Memory B cell (primary cell): ENCODE results near the gene WDR20.

ENCODE experiments used
- ATAC-seq: fragments of 150-1000 bp; cut with Tn5 transposase; 2 replicates; pipeline ENCODE4 v1.10.0; 2021; ENCODE audit warnings: low read depth, mild to moderate bottlenecking, moderate library complexity
- DNase-seq, 2 donors: peaks; one replicate each; pipeline ENCODE4 v3.0.0; 2022; ENCODE audit warnings: low spot score in 2 of 2
- H3K27ac Mint-ChIP-seq: one replicate; pipeline ENCODE4 v1.8.0; 2022; ENCODE audit warnings: mild to moderate bottlenecking, moderate library complexity, mixed read lengths
- H3K27me3 Mint-ChIP-seq: one replicate; pipeline ENCODE4 v1.8.0; 2022; ENCODE audit warnings: mixed read lengths
- H3K36me3 Mint-ChIP-seq: one replicate; pipeline ENCODE4 v1.8.0; 2022; ENCODE audit warnings: mild to moderate bottlenecking, mixed read lengths
- H3K4me1 Mint-ChIP-seq: one replicate; pipeline ENCODE4 v1.8.0; 2022; ENCODE audit warnings: mixed read lengths
- H3K4me3 Mint-ChIP-seq: one replicate; pipeline ENCODE4 v1.8.0; 2022; ENCODE audit warnings: mild to moderate bottlenecking, moderate library complexity, mixed read lengths
- H3K9me3 Mint-ChIP-seq: one replicate; pipeline ENCODE4 v1.8.0; 2022; ENCODE audit warnings: mixed read lengths

Gene WDR20

GRCh38 chr14:102203382-102203781 is 63.7 kb downstream of the WDR20 start:
- H3K27me3 Mint-ChIP-seq: no peaks in the 10 kb centered on the region
- H3K4me3 Mint-ChIP-seq: no peak overlapping the region
- H3K36me3 Mint-ChIP-seq: peaks cover 39% of the 10 kb centered on the region
- DNase-seq (no peak), ATAC-seq (no peak)
- no peaks in the 10 kb centered on the region for H3K9me3 Mint-ChIP-seq
- peaks cover 19% of the 10 kb centered on the region for H3K4me1 Mint-ChIP-seq
- H3K27ac Mint-ChIP-seq: no peak overlapping the region

- no peak overlapping the region for H3K4me3 Mint-ChIP-seq
- H3K36me3 Mint-ChIP-seq: peaks cover 48% of the 10 kb centered on the region
- peaks cover 16% of the 10 kb centered on the region for H3K4me1 Mint-ChIP-seq
- H3K27me3 Mint-ChIP-seq: no peaks in the 10 kb centered on the region
- H3K27ac Mint-ChIP-seq: no peak overlapping the region
- ATAC-seq: no peak
- DNase-seq: no peak
- no peaks in the 10 kb centered on the region for H3K9me3 Mint-ChIP-seq
These were observed 65.9 kb downstream of the WDR20 start for GRCh38 chr14:102205560-102205959.

- no peaks in the 10 kb centered on the region for H3K9me3 Mint-ChIP-seq
- no peak overlapping the region for H3K27ac Mint-ChIP-seq
- no peaks in the 10 kb centered on the region for H3K27me3 Mint-ChIP-seq
- H3K4me3 Mint-ChIP-seq: no peak overlapping the region
- H3K36me3 Mint-ChIP-seq: peaks cover 47% of the 10 kb centered on the region
- H3K4me1 Mint-ChIP-seq: peaks cover 5% of the 10 kb centered on the region
- no peak for ATAC-seq
- DNase-seq: no peak
These were observed 67.2 kb downstream of the WDR20 start for GRCh38 chr14:102206918-102207317.

- Mint-ChIP-seq H3K36me3 (peaks cover 44% of the 10 kb centered on the region), H3K4me3 (no peak overlapping the region), H3K27ac (no peak overlapping the region), H3K4me1 (peaks cover 1% of the 10 kb centered on the region), H3K9me3 (no peaks in the 10 kb centered on the region), H3K27me3 (no peaks in the 10 kb centered on the region)
- ATAC-seq (no peak), DNase-seq (no peak)
These were observed 68.2 kb downstream of the WDR20 start for GRCh38 chr14:102207831-102208365.

GRCh38 chr14:102208741-102209140 is 69.0 kb downstream of the WDR20 start:
- no peak for DNase-seq
- no peak overlapping the region for H3K27ac Mint-ChIP-seq
- H3K27me3 Mint-ChIP-seq: no peaks in the 10 kb centered on the region
- H3K4me3 Mint-ChIP-seq: no peak overlapping the region
- no peaks in the 10 kb centered on the region for H3K4me1 Mint-ChIP-seq
- H3K36me3 Mint-ChIP-seq: peaks cover 43% of the 10 kb centered on the region
- no peak for ATAC-seq
- H3K9me3 Mint-ChIP-seq: no peaks in the 10 kb centered on the region

GRCh38 chr14:102209224-102209966 is 69.7 kb downstream of the WDR20 start:
- H3K4me1 Mint-ChIP-seq: no peaks in the 10 kb centered on the region
- ATAC-seq (no peak), DNase-seq (no peak)
- H3K36me3 Mint-ChIP-seq: peaks cover 40% of the 10 kb centered on the region
- H3K27ac Mint-ChIP-seq: no peak overlapping the region
- H3K4me3 Mint-ChIP-seq: no peak overlapping the region
- no peaks in the 10 kb centered on the region for H3K9me3 Mint-ChIP-seq
- H3K27me3 Mint-ChIP-seq: no peaks in the 10 kb centered on the region

- no peak overlapping the region for H3K27ac Mint-ChIP-seq
- H3K36me3 Mint-ChIP-seq: peaks cover 32% of the 10 kb centered on the region
- H3K4me1 Mint-ChIP-seq: no peaks in the 10 kb centered on the region
- no peak overlapping the region for H3K4me3 Mint-ChIP-seq
- no peaks in the 10 kb centered on the region for H3K9me3 Mint-ChIP-seq
- H3K27me3 Mint-ChIP-seq: no peaks in the 10 kb centered on the region
- ATAC-seq: no peak
- DNase-seq: no peak
These were observed 70.8 kb downstream of the WDR20 start for GRCh38 chr14:102210421-102211042.

- Mint-ChIP-seq H3K27me3 (no peaks in the 10 kb centered on the region), H3K9me3 (no peaks in the 10 kb centered on the region), H3K4me1 (no peaks in the 10 kb centered on the region), H3K36me3 (peaks cover 31% of the 10 kb centered on the region), H3K27ac (no peak overlapping the region), H3K4me3 (no peak overlapping the region)
- no peak for ATAC-seq
- no peak for DNase-seq
These were observed 71.5 kb downstream of the WDR20 start for GRCh38 chr14:102211240-102211639.

GRCh38 chr14:102212356-102212755 is 72.7 kb downstream of the WDR20 start:
- peaks cover 23% of the 10 kb centered on the region for H3K36me3 Mint-ChIP-seq
- H3K4me3 Mint-ChIP-seq: no peak overlapping the region
- H3K9me3 Mint-ChIP-seq: no peaks in the 10 kb centered on the region
- no peak overlapping the region for H3K27ac Mint-ChIP-seq
- H3K27me3 Mint-ChIP-seq: no peaks in the 10 kb centered on the region
- no peak for DNase-seq
- H3K4me1 Mint-ChIP-seq: no peaks in the 10 kb centered on the region
- ATAC-seq: no peak

GRCh38 chr14:102212845-102213244 is 73.1 kb downstream of the WDR20 start:
- H3K27ac Mint-ChIP-seq: no peak overlapping the region
- DNase-seq (no peak), ATAC-seq (no peak)
- H3K4me3 Mint-ChIP-seq: no peak overlapping the region
- H3K9me3 Mint-ChIP-seq: no peaks in the 10 kb centered on the region
- H3K36me3 Mint-ChIP-seq: peaks cover 21% of the 10 kb centered on the region
- H3K27me3 Mint-ChIP-seq: no peaks in the 10 kb centered on the region
- H3K4me1 Mint-ChIP-seq: peaks cover 2% of the 10 kb centered on the region

- Mint-ChIP-seq H3K4me3 (no peak overlapping the region), H3K4me1 (peaks cover 2% of the 10 kb centered on the region), H3K27ac (no peak overlapping the region), H3K27me3 (no peaks in the 10 kb centered on the region), H3K9me3 (no peaks in the 10 kb centered on the region), H3K36me3 (peaks cover 20% of the 10 kb centered on the region)
- DNase-seq (no peak), ATAC-seq (no peak)
These were observed 73.8 kb downstream of the WDR20 start for GRCh38 chr14:102213470-102213869.

- no peaks in the 10 kb centered on the region for H3K9me3 Mint-ChIP-seq
- no peak for DNase-seq
- no peak overlapping the region for H3K4me3 Mint-ChIP-seq
- peaks cover 13% of the 10 kb centered on the region for H3K36me3 Mint-ChIP-seq
- no peak for ATAC-seq
- H3K4me1 Mint-ChIP-seq: peaks cover 2% of the 10 kb centered on the region
- no peak overlapping the region for H3K27ac Mint-ChIP-seq
- H3K27me3 Mint-ChIP-seq: no peaks in the 10 kb centered on the region
These were observed 74.4 kb downstream of the WDR20 start for GRCh38 chr14:102213984-102214658.

GRCh38 chr14:102215071-102215470 is 75.4 kb downstream of the WDR20 start:
- Mint-ChIP-seq H3K27ac (no peak overlapping the region), H3K9me3 (no peaks in the 10 kb centered on the region), H3K27me3 (no peaks in the 10 kb centered on the region), H3K4me3 (no peak overlapping the region), H3K4me1 (peaks cover 9% of the 10 kb centered on the region), H3K36me3 (peaks cover 6% of the 10 kb centered on the region)
- no peak for DNase-seq
- no peak for ATAC-seq

GRCh38 chr14:102215576-102216250 is 76.0 kb downstream of the WDR20 start:
- no peak for ATAC-seq
- Mint-ChIP-seq H3K36me3 (peaks cover 6% of the 10 kb centered on the region), H3K27ac (no peak overlapping the region)

More at GRCh38 chr14:102215576-102216250, 76.0 kb downstream of the WDR20 start:
- Mint-ChIP-seq H3K4me3 (no peak overlapping the region), H3K4me1 (peaks cover 10% of the 10 kb centered on the region), H3K9me3 (no peaks in the 10 kb centered on the region), H3K27me3 (no peaks in the 10 kb centered on the region)
- DNase-seq: no peak
